ENCODE measurements around the gene MICALL2.

Gene MICALL2

GRCh38 chr7:1492640-1493039 lies 33.4 kb upstream of the MICALL2 start:
- DNase-seq, result no peak

- DNase-seq, result no peak
Measured at GRCh38 chr7:1492221-1492620, 33.0 kb upstream of the MICALL2 start.

GRCh38 chr7:1490837-1491236 lies 31.6 kb upstream of the MICALL2 start:
- no peak for DNase-seq

GRCh38 chr7:1489336-1489735 lies 30.1 kb upstream of the MICALL2 start:
- DNase-seq, result no peak

GRCh38 chr7:1488016-1488415 lies 28.7 kb upstream of the MICALL2 start:
- DNase-seq, result no peak

- no peak for DNase-seq
Measured at GRCh38 chr7:1487466-1487865, 28.2 kb upstream of the MICALL2 start.

- no peak for DNase-seq
Measured at GRCh38 chr7:1486571-1486970, 27.3 kb upstream of the MICALL2 start.

GRCh38 chr7:1485156-1485555 lies 25.9 kb upstream of the MICALL2 start:
- no peak for DNase-seq

- DNase-seq, result no peak
Measured at GRCh38 chr7:1484569-1484968, 25.3 kb upstream of the MICALL2 start.

GRCh38 chr7:1483536-1484505 lies 24.6 kb upstream of the MICALL2 start:
- DNase-seq, result no peak

GRCh38 chr7:1483079-1483478 lies 23.8 kb upstream of the MICALL2 start:
- no peak for DNase-seq

- DNase-seq, result no peak
Measured at GRCh38 chr7:1481300-1481699, 22.0 kb upstream of the MICALL2 start.

GRCh38 chr7:1480670-1481069 lies 21.4 kb upstream of the MICALL2 start:
- no peak for DNase-seq

- no peak for DNase-seq
Measured at GRCh38 chr7:1479287-1479686, 20.0 kb upstream of the MICALL2 start.

- DNase-seq, result no peak
Measured at GRCh38 chr7:1478480-1478879, 19.2 kb upstream of the MICALL2 start.

GRCh38 chr7:1476859-1477258 lies 17.6 kb upstream of the MICALL2 start:
- no peak for DNase-seq

GRCh38 chr7:1475991-1476390 lies 16.7 kb upstream of the MICALL2 start:
- DNase-seq, result no peak

GRCh38 chr7:1475393-1475792 lies 16.1 kb upstream of the MICALL2 start:
- DNase-seq, result no peak

- no peak for DNase-seq
Measured at GRCh38 chr7:1474736-1475135, 15.5 kb upstream of the MICALL2 start.

GRCh38 chr7:1473864-1474512 lies 14.7 kb upstream of the MICALL2 start:
- DNase-seq, result peak; percentile 80

GRCh38 chr7:1470901-1471300 lies 11.6 kb upstream of the MICALL2 start:
- DNase-seq, result no peak

GRCh38 chr7:1468643-1469298 lies 9.5 kb upstream of the MICALL2 start:
- DNase-seq, result no peak

- DNase-seq, result no peak
Measured at GRCh38 chr7:1468203-1468602, 8.9 kb upstream of the MICALL2 start.

Data from COR-L47 (cell line).